Measurements from ENCODE around the gene NDUFB6. TPM values are rescaled to one million over a fixed set of nuclear protein-coding genes. Genes with fewer than 3 reads are reported as not detected.
A peak's percentile ranks its signal among the peaks of the same experiment; 100 is the strongest.
"Not testable (repeated sequence)": the region's sequence is repeated elsewhere in the genome, so short reads cannot be mapped to it uniquely, and the experiment has no call there.

NDUFB6 gene
- total RNA-seq, result 44.8 TPM

DNA sequence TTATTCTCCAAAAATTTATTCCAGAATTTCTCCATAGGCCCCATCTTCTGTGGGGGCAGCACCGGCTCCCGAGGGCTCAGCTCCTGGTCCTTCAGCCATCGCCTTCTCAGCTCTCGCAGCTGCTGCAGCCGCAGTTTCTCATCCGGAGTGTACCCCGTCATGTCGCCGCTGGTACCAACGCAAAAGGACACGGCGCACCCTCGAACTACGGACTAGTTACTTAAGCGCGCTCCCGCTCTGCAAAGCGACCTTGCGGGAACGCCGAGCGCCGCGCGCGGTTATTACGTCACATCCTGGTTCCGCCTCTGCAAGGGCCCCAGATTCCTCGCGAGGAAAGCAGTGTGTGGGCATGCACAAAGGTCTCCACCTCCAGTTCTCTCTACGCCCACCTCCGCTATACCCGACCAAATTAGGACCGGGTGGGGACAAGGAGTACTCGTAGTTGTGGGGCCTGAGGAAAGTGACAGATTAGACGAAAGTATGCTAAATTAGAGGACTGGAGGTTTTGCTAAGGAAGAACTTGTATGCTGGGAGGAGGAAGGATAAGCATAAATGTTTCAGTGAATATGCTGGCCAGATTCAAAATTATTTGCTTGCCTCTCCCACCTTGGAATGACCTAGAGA, at the start of gene NDUFB6:
NDUFB6 (minus strand) TSS at position 260 of the 624 bp plus-strand sequence; CDS start at position 161, 99 bp downstream.
- FAIRE-seq, result no peak

DNA sequence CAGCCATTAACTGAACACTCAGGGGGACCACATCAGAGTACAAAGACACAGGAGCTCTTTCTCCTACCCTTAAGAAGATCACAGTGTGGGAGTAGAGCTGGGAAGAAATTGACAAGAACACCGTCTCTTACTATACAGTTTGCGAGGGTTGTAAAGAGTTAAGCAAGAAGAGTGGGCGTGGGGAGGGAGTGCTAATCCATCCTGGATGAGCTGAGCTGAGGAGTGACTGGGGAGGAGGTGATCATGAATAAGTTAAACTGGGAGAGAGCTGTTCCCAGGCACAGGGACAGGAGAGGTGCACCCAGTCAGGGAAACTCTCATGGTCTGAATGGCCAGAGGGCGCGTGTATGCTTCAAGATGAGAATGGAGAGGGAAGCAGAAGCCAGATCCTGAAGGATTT, 45.3 kb upstream of the NDUFB6 start:
- no peak for FAIRE-seq
- no peak for DNase-seq (ENCODE audit: low spot score in 2 of 2)

More for the DNA sequence above, at the start of gene NDUFB6:
- peak; percentile 77 to 84 for DNase-seq (ENCODE audit: low spot score in 2 of 2)

- FAIRE-seq (no peak), DNase-seq (ENCODE audit: low spot score in 2 of 2) (no peak)
These were observed 33.9 kb upstream of the NDUFB6 start for GRCh38 chr9:32606811-32607210.

- FAIRE-seq (no peak), DNase-seq (ENCODE audit: low spot score in 2 of 2) (no peak)
These were observed 31.2 kb upstream of the NDUFB6 start for GRCh38 chr9:32603914-32604852.

GRCh38 chr9:32599021-32599420, 26.1 kb upstream of the NDUFB6 start:
- not testable (repeated sequence) for FAIRE-seq; DNase-seq (ENCODE audit: low spot score in 2 of 2)

GRCh38 chr9:32596936-32597335, 24.0 kb upstream of the NDUFB6 start:
- FAIRE-seq, result no peak
- no peak for DNase-seq (ENCODE audit: low spot score in 2 of 2)

GRCh38 chr9:32596096-32596865, 23.3 kb upstream of the NDUFB6 start:
- no peak for DNase-seq (ENCODE audit: low spot score in 2 of 2)
- FAIRE-seq, result no peak

DNA sequence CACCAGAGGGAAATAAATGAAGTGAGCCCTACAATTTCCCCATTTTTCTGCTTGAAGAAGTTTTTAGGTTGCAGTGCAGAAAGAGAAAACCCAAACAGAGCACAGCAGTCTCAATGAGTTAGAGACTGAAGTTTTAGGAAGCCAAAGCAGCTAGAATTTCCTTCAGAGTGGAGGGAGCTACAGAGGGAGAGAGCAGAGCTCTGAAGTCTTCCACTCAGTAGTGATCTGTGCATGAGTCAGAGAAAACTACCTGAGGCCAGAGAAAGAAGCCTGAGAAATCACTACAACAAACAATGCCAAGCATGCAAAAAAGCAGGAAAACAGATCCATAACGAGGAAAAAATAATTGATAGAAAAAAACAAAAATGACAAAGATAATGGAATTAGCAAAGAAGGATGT, 17.9 kb upstream of the NDUFB6 start:
- no peak for DNase-seq (ENCODE audit: low spot score in 2 of 2)
- no peak for FAIRE-seq

DNA sequence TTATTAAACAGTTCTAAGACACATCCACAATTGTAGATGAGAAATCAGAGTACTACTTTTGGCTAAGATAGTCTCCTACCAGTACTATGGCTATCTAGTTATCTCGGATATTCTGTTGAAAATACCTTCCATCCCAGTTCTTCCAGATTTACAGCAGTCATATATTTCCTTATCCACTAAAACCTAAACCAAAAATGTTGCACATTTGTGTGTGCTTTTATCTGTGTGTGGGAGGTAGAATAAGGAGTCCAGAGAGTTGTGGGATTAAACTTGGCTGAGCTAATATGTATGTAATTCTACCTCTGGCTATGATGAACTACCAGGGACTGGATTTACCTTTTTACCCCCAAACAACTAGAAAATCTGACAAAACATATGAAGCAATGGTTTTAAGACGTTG, 17.5 kb upstream of the NDUFB6 start:
- DNase-seq (ENCODE audit: low spot score in 2 of 2) (no peak), FAIRE-seq (no peak)

- DNase-seq (ENCODE audit: low spot score in 2 of 2) (peak; percentile 30 to 42), FAIRE-seq (no peak)
These were observed 16.2 kb upstream of the NDUFB6 start for GRCh38 chr9:32589083-32589723.

DNA sequence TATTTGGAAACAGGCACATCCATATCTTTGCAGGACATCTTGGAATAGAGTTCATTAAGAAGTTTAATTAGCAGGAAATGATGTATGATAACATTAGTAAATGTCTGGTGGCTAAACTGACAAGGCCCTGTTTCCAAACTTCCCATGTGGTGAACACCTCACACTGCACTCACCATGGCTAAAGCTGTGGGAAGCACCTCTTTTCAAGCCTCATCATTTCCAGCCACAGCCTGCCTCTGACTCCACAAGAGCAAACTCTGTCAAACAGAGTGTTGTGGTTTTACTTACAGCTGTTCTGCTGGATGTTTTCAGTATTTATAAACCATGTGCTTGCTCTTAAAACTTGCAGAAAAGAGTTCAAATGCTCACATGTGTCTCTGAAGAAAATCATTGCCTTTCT, 14.9 kb upstream of the NDUFB6 start:
- FAIRE-seq, result no peak
- DNase-seq (ENCODE audit: low spot score in 2 of 2), result no peak

DNA sequence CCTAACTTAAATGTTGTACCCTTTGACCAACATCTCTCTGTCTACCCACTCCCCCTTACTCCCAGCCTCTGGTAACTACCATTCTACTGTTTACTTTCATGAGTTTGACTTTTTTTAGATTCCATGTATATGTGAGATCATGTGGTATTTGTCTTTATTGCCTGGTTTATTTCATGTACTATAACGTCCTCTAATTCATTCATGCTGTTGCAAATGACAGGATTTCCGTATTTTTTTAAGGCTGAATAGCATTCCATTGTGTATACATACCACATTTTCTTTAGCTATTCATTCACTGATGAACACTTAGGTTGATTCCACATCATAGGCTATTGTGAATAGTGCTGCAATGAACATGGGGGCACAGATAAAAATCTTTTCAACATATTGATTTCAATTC, 11.8 kb upstream of the NDUFB6 start:
- no peak for FAIRE-seq

DNA sequence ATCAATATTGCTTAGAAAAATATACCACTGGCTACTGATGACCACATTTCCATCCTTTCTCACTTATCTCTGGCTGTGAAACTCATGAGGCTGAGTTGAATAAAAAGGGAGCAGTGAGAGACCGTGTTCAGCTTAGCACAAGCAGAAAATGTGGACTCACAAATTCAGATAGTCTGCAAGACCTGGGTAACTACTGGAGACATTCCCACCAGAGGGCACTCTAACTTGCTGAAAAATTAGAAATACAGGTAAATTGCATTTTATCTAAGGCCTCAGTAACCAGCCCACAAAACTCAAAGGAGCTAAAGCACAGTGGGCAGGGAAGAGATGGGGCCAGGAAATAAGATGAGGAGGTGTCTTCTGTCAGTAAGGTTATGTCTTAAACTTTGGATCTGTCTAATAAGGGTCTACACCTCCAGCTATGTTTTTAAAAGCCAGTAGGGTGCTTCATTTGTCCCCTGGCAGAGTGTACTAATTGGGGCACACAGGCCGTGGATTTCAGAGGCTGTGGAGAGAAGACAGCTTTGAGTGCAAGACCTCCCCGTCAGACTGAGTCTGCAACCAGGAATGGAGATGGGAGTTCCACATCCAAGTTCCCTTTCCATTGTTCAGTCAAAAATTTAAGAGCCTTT, 8.7 kb upstream of the NDUFB6 start:
- peak in 1 of 2 donors; percentile 35 for DNase-seq (ENCODE audit: low spot score in 2 of 2)
- no peak for FAIRE-seq

More for the DNA sequence above, 11.8 kb upstream of the NDUFB6 start:
- DNase-seq (ENCODE audit: low spot score in 2 of 2), result no peak

DNA sequence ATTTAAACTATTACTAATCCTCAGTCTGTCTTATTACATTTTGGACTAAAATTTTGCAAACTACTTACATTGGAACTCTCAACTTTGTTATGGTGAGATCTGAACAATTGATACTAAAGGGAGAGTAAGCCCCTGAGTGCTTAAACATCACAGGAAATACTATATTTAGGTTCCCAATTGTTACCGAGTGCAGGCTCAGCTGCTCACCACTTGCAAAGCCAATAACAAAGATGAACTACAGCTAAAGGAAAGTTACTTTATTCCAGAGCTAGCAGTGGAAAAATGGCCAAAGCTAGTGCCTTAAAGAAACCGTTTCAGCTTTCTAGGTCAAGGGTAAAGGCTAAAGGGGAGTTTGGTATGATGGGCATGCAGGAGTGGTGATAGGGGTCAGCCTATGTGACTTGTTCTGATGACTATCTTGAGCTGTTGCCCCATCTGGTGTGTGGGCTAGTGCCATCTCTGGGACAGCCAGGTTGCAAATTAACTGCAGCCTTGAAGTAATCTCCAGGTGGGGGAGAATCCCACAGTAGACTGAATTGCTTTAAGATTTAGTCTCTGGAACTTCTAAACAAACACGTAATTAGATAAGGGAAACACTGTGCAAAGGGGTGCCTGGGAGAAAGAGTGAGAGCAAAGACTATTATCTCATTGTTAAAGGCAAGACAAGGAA, 7.8 kb upstream of the NDUFB6 start:
- FAIRE-seq (no peak), DNase-seq (ENCODE audit: low spot score in 2 of 2) (no peak)

DNA sequence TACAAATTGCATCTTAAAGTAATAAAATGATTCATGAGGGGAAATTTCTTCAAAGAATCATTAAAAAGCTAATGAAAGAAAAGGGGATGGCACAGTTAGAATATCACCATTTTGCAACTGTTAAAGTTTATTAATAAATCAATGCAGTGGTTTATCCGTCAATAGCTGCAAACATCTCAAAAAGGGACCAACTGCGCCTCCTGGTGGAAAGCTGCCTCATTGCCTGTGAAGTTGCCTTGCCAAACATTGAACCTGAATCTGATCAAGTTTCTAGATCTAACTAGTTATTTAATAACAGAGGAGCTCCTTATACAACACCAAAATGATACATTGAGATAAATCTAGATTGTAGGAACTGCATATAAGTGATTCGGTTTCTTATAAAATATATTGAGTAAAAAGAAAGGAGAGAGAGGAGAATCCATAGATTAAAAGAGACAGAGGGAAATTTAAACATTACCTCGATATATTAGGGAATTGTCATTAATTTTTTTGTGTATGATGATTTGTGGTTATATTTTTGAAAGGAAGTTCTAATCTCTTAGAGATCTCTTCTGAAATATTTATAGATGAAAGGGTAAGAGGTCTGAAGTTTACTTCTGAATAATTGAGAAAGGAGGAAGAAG, 6.9 kb upstream of the NDUFB6 start:
- FAIRE-seq (peak; percentile 95), DNase-seq (ENCODE audit: low spot score in 2 of 2) (peak; percentile 22 to 49)

DNA sequence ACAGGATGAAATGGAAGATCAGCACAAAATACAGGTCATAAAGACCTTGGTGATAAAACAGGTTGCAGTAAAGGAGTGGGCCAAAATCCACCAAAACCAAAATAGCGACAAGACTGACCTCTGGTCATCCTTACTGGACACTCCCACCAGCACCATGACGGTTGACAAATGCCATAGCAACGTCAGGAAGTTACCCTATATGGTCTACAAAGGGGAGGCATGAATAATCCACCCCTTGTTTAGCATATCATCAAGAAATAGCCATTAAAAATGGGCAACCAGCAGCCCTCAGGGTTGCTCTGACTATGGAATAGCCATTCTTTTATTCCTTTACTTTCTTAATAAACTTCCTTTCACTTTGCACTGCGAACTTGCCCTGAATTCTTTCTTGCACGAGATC, 6.0 kb upstream of the NDUFB6 start:
- DNase-seq (ENCODE audit: low spot score in 2 of 2) (no peak), FAIRE-seq (no peak)

GRCh38 chr9:32577316-32577715, 4.4 kb upstream of the NDUFB6 start:
- no peak for FAIRE-seq
- no peak for DNase-seq (ENCODE audit: low spot score in 2 of 2)

- DNase-seq (ENCODE audit: low spot score in 2 of 2) (no peak), FAIRE-seq (no peak)
These were observed 1.9 kb upstream of the NDUFB6 start for GRCh38 chr9:32574858-32575257.

- FAIRE-seq (no peak), DNase-seq (ENCODE audit: low spot score in 2 of 2) (no peak)
These were observed 862 bp upstream of the NDUFB6 start for GRCh38 chr9:32573821-32574220.
